ENCODE data around the gene PRDM16. TPM values are rescaled to one million over a fixed set of nuclear protein-coding genes. Genes with fewer than 3 reads are reported as not detected.

PRDM16 gene
- total and polyA plus RNA-seq, 2 of the 4 experiments (the other 2 are of a cell fraction) = 0.02 TPM; not detected in 1

DNA sequence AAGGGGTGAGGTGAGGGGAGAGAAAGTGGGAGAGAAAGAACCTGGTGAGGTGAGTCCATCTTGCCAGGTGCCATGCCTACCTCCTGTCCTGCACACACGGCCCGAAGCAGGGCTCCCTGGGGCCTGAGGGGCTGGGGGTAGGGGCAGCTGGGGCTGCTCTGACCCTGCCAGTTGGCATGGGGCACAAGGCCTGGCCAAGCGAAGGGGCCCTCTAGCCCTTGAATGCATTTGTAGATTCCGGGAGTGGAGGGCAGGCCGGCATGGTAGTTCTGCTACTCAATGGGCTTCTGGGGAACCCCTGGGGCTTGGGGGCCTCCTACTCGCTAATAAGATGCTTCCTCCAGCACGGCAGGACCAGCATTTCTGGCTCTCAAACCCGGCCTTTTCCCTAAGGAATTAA lies 3.6 kb upstream of the PRDM16 start:
- Histone ChIP-seq H3K56ac (ENCODE audit: extremely low read depth, insufficient read depth, low read length) (no peak overlapping the region), H3K18ac (ENCODE audit: low read depth, low read length) (no peak overlapping the region), H4K8ac (ENCODE audit: low read depth in 2 of 2, low read length in 2 of 2) (no peak overlapping the region), H2AK9ac (replicated peaks; ENCODE audit: low read depth, low read length, poor library complexity) (no peak overlapping the region), H2BK20ac (ENCODE audit: low read depth, low read length) (no peak overlapping the region), H3K14ac (replicated peaks; ENCODE audit: low read depth, low read length) (no peak overlapping the region), H3K9me3 (ENCODE audit: control insufficient read depth, insufficient read depth, low read length) (no peaks in the 10 kb centered on the region), H3K9me1 (ENCODE audit: insufficient read depth, low read length) (no peaks in the 10 kb centered on the region), H3K4ac (ENCODE audit: low read depth, low read length) (no peak overlapping the region), H4K91ac (ENCODE audit: insufficient read depth, low read depth, low read length) (no peak overlapping the region), H2AK5ac (ENCODE audit: low read depth, low read length) (no peak overlapping the region), H4K5ac (ENCODE audit: low read depth, low read length) (no peak overlapping the region), H3K27ac (ENCODE audit: insufficient read depth, low read length) (no peak overlapping the region), H3K36me3 (ENCODE audit: control insufficient read depth, insufficient read depth, low read length) (no peaks in the 10 kb centered on the region), H3K23ac (ENCODE audit: low read depth, low read length) (no peak overlapping the region), H2BK120ac (ENCODE audit: low read depth, low read length) (no peak overlapping the region), H3K79me1 (ENCODE audit: low read depth in 1 of 2, low read length in 2 of 2) (no peaks in the 10 kb centered on the region), H3K4me3 (ENCODE audit: insufficient read depth, low read depth, low read length) (no peak overlapping the region), H2BK15ac (ENCODE audit: low read depth, low read length) (no peak overlapping the region), H2BK5ac (ENCODE audit: low read depth, low read length, poor library complexity, severe bottlenecking) (no peak overlapping the region), H4K20me1 (ENCODE audit: insufficient read depth, low read length) (no peaks in the 10 kb centered on the region), H3K9ac (ENCODE audit: low read depth, low read length) (no peak overlapping the region), H3K4me1 (ENCODE audit: control insufficient read depth, insufficient read depth, low read length) (peaks cover 2% of the 10 kb centered on the region; the same call in 1 of the 2 replicates), H3K27me3 (ENCODE audit: control insufficient read depth, insufficient read depth, low read length) (peaks cover 63% of the 10 kb centered on the region), H2AFZ (replicated peaks; ENCODE audit: low read length, poor library complexity) (no peak overlapping the region), H3K4me2 (ENCODE audit: low read depth, low read length) (no peak overlapping the region)
- DNase-seq (no peak), ATAC-seq (ENCODE audit: low read depth) (no peak)
- POLR2A ChIA-PET (ENCODE audit: unreplicated experiment) = no interaction called here
- TF ChIP-seq CEBPB (IDR thresholded peaks at IDR 0.05; ENCODE audit: low read depth, low read length) = no peak
- no peak for TF ChIP-seq POLR2A (IDR thresholded peaks at IDR 0.05; ENCODE audit: low read depth, low read length)
- TF ChIP-seq, protein P1, sequence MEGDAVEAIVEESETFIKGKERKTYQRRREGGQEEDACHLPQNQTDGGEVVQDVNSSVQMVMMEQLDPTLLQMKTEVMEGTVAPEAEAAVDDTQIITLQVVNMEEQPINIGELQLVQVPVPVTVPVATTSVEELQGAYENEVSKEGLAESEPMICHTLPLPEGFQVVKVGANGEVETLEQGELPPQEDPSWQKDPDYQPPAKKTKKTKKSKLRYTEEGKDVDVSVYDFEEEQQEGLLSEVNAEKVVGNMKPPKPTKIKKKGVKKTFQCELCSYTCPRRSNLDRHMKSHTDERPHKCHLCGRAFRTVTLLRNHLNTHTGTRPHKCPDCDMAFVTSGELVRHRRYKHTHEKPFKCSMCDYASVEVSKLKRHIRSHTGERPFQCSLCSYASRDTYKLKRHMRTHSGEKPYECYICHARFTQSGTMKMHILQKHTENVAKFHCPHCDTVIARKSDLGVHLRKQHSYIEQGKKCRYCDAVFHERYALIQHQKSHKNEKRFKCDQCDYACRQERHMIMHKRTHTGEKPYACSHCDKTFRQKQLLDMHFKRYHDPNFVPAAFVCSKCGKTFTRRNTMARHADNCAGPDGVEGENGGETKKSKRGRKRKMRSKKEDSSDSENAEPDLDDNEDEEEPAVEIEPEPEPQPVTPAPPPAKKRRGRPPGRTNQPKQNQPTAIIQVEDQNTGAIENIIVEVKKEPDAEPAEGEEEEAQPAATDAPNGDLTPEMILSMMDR (conservative IDR thresholded peaks at IDR 0.05; ENCODE audit: low read depth, low read length) = no peak
- no peak for TF ChIP-seq RAD21 (IDR thresholded peaks at IDR 0.05; ENCODE audit: low read length)
- TF ChIP-seq SMC3 (IDR thresholded peaks at IDR 0.05; ENCODE audit: low read depth, low read length) = no peak
- TF ChIP-seq, protein P2, sequence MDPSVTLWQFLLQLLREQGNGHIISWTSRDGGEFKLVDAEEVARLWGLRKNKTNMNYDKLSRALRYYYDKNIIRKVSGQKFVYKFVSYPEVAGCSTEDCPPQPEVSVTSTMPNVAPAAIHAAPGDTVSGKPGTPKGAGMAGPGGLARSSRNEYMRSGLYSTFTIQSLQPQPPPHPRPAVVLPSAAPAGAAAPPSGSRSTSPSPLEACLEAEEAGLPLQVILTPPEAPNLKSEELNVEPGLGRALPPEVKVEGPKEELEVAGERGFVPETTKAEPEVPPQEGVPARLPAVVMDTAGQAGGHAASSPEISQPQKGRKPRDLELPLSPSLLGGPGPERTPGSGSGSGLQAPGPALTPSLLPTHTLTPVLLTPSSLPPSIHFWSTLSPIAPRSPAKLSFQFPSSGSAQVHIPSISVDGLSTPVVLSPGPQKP (IDR thresholded peaks at IDR 0.05; ENCODE audit: borderline replicate concordance, low read depth, low read length) = no peak
- no peak for TF ChIP-seq RCOR1 (IDR thresholded peaks at IDR 0.05; ENCODE audit: insufficient replicate concordance, low read length)
- no peak for TF ChIP-seq BHLHE40 (IDR thresholded peaks at IDR 0.05; ENCODE audit: low read depth, low read length)
- CTCF ChIA-PET = no interaction called here
- no TSS peak for BruUV-seq (replicated peaks)
- 33% methylated on average over 3 of the region's 8 CpGs; no CpG with 5 or more reads in 1 of the 2 experiments for WGBS, 2 experiments (ENCODE audit: extremely low coverage in 2 of 2, insufficient read length in 1 of 2)
- dilution Hi-C loops (cut with HindIII; ENCODE audit: low sequenced_read_pairs, unreplicated experiment) = no loop called here
- in situ Hi-C loops (cut with MboI; ENCODE audit: low sequenced_read_pairs) = loop anchor here (25.0 kb wide), 1 partner anchor 628 kb away; no protein-coding TSS in a partner anchor
- intact Hi-C loops (cut with micrococcal nuclease) = loop anchor here (10.0 kb wide), 1 partner anchor 249 kb away; no protein-coding TSS in a partner anchor
